GM18868 (cell line): ENCODE results near the gene ELF2.
"Not testable (repeated sequence)": the region's sequence is repeated elsewhere in the genome, so short reads cannot be mapped to it uniquely, and the experiment has no call there.

Experiments used
- ATAC-seq: cut with Tn5 transposase; IDR thresholded peaks from one replicate; pipeline ENCODE4 v1.9.1; 2021; ENCODE audit warnings: mild to moderate bottlenecking, moderate library complexity; ENCODE audit not compliant: unreplicated experiment

The ELF2 gene

DNA sequence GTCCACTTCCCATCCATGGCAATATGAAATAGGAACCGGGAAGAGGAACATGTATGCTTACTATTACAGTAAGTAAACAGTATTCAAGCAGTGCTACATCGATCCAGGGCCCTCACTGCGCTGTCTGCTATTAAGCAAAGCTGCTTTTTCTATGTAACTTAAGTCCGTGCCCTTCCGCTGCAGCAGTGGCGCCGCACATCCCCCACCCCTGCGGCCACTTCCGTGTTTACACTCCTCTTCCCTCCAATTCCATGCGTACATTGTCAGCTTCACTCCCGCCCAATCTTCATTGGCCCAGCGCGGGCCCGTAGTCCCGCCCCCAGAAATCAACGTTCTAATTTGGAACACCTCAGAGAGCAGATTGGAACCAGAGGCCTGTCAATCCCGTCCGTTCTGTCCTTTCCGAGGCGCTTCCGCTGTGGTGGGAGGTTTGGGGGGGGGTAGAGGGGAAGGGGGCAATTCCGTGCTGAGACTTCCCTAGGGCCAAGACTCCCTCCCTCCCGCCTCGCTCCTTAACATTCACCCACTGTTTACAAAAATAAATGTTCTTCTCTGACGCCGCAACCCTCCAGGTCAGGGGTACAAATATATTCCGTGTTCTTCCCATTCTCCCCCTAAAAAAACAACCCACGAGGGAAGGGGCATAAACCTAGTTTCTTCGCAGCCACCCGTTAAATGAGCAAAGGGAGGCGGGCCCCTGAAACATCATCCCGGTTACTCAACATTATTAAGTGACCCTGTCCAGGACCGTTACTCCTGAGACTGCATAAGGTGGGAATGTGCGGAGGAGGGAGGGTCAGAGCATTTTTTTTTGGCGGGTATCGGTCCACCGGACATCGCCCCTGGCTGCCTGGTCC is 94.0 kb downstream of the ELF2 start:
- peak; percentile 80 for ATAC-seq

DNA sequence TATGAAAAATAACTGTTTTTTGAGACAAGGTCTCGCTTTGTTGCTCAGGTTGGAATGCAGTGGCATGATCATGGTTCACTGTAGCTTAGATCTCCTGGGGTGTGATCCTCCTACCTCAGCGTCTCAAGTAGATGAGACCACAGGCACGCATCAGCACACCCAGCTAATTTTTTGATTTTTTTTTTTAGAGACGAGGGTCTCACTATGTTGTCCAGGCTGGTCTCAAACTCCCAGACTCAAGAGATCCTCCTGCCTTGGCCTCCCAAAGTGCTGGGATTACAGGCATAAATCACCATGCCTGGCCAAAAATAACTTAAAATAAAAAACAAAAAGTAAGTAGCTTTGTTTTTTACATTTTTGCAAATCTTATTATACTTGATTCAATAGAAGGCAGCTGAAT is 98.1 kb downstream of the ELF2 start:
- ATAC-seq: no peak

DNA sequence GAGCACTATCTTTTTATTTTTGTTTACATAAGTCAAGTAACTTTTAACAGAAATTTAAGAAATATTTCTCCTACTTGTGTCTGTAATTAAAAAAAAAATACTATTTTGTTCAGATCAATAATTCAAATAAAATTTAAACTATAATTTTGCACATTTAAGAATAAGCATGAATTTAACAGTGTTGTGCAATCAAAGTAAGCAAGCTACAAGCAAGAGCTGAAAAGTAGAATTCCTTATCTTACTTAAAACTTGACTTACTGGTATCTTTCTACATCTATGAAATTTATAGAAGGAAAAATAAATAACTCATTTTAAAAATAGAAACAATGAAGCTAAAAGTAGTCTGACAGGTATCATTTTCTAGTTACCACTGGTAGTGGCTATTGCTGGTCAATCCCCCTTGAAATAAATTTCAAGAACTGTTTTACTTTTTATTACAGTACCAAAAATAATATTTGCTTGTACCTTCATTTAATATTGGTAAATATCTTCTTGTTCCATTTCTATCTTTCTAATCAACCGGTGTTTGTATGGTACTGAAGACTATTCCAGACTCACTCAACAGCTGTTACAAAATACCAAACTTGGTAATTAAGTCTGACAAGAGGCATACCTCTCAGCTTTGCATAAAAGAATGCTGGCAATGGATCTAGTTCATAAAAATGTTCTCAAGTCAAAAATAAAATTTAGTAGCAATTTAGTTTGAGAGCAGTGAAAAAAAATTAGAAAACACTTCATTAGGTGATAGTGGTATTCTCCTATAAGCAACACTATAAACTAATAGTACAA is 99.3 kb downstream of the ELF2 start:
- no peak for ATAC-seq

GRCh38 chr4:139076016-139076744 is 100.8 kb downstream of the ELF2 start:
- no peak for ATAC-seq

GRCh38 chr4:139060591-139060990 is 116.4 kb downstream of the ELF2 start:
- ATAC-seq: no peak

GRCh38 chr4:139059026-139059425 is 118.0 kb downstream of the ELF2 start:
- not testable (repeated sequence) for ATAC-seq

DNA sequence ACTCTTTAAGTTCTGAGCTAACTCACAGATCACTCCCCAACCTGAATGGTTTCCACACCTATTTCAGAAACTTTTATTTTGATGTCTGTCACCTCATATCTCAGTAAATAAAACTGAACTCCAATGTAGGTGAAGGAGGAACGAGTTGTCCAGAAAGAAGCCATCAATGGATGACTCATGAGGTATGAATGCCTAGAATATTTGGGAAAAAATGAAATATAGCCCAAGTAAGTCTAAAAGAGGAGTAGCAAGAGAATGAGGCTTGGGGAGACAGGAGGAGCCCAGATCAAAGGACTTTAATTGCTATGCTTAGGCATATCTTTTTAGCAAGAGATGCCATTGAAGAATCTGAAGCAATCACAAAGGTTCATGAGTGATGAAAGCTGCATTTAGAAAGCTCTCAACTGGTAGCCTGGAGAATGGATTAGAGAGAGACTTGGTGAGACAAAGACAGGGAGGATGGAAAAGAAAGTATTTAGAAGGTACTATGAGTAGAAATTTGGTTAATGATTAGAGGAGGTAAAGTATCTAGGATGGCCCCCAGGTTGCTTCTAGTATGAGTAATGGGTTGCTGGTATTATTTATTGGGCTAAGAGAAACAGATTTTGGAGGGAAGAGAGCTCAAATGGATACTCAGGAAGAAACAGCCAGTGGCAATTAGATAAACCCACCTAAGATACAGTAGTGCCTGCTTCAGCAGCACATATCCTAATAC is 122.1 kb downstream of the ELF2 start:
- ATAC-seq: no peak

DNA sequence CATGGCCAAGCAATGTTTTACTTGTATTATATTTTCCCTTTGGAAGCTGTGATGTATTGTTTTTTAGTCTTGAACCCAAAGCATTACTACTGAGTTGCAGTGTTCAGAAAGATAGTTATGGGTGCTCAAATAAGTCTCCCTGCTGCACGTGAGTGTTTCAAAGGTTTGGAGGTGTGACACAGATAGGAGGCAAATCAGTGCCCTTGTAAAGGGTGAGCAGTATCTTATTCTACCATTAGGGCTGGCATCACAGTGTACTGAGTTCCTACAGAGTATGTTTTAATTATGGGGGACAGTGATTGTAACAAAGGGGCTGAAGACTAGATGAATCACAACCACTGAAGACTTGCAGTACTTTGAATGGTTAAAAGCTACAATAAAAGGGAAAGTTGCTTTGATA is 123.1 kb downstream of the ELF2 start:
- ATAC-seq: no peak

- ATAC-seq: no peak
Measured at GRCh38 chr4:139050446-139050845, 126.6 kb downstream of the ELF2 start.

GRCh38 chr4:139048026-139048425 is 129.0 kb downstream of the ELF2 start:
- no peak for ATAC-seq

GRCh38 chr4:139044291-139044690 is 132.7 kb downstream of the ELF2 start:
- ATAC-seq: no peak

- no peak for ATAC-seq
Measured at GRCh38 chr4:139042981-139043460, 134.0 kb downstream of the ELF2 start.

DNA sequence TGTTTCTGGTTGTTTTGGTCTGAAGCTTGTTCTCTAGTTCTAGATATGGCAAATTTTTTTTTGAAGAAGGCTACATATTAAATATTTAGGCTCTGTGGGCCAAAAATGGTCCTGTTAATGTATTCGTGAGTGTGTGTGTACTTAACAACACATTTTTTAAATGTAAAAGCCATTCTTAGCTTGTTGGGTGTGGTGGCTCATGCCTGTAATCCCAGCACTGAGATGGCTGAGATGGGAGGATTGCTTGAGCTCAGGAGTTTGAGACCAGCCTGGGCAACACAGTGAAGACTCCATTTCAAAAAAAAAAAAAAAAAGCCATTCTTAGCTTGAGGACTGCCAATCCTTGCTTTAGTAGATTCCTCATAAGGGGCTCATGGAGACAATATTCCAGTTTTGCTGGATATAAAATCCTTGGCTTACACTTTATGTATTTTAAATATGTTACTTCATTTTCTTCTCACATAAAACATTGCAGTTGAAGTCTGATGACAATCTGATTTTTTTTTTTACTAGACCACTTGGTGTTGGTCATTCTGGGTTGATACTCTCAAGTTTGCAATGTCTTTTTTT is 138.1 kb downstream of the ELF2 start:
- no peak for ATAC-seq

- no peak for ATAC-seq
Measured at GRCh38 chr4:139036885-139037284, 140.1 kb downstream of the ELF2 start.

- ATAC-seq: no peak
Measured at GRCh38 chr4:139035650-139036049, 141.4 kb downstream of the ELF2 start.

DNA sequence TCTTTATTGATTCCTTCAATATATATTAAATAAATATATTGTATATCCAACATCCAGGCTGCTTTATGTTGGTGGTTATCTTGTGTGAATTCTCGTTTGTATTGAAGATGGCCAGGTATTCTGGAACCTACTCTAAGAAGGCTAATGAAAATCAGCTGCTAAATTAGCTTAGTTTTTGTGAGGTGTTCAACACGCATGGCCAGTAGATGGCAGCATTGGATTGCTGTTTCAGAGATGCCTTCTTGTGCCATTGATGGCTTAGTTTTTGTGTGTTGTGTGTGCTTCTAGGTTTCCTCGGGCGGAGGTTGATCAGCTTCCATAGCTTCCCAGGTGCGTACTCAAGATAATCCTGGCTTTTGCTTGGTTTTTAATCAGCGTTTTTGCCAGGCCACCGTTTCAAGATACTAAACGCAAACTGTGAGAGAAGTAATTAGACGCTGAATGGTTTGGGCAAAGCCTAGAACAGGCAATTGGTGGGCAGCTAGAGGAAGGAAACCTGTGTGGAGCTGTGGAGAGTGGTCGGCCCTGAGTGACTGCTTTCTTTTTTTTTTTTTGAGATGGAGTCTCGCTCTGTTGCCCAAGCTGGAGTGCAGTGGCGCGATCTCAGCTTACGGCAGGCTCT is 146.3 kb downstream of the ELF2 start:
- ATAC-seq: peak; percentile 80

DNA sequence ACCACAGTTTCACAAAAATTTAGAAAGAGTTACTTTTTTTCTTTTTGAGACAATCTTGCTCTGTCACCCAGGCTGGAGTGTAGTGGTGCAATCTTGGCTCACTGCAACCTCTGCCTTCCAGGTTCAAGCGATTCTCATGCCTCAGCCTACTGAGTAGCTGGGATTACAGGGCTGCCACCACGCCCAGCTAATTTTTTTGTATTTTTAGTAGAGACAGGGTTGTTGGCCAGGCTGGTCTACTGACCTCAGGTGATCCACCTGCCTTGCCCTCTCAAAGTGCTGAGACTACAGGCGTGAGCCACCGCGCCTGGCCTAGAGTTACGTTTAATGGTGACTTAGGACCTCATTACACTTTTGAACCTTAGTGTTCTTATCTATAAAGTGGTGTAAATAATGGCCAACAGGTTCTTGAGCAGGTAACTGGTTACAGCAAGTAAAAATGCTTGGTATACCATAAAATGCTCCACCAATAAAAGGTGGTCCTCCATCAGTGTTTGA is 147.1 kb downstream of the ELF2 start:
- ATAC-seq: not testable (repeated sequence)

DNA sequence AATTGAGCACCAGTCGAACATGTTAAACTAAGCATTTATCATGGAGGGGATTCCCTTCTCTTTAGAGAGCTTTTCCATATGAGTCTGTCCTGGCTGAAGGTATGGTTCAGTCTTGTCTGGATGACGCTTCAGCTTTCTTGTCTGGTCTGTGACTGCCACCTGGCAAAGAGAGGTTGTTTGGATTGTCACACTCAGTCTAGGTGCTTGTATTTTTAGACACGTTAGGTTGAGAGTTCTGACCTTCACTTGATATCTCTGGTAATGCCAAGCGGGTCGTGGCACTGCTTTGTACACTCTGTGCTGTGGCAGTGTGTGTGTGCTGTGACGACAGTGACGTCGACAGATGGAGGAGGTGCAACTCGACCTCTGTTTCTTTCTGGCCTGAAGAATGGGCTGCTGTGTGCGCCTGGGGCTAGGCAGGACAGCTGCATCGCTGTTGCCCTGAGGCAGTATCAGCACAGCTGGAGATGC is 148.8 kb downstream of the ELF2 start:
- no peak for ATAC-seq

DNA sequence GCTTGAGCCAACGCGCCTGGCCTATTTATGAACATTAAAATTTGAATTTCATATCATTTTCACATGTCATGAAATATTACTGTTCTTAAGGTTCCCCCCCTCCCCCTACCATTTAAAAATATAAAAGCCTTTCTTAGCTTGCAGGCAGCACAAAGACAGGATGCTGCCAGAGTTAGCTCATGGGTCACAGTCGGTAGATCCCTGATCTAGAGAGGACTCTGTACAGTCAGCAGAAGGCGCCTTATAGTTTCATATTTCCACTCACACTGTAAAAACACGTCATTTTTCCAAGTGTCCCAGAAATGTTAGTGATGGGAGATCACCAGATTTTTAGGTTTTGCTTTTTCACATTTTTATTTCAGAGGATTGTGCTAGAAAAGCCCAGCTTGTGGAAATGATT is 149.2 kb downstream of the ELF2 start:
- ATAC-seq: no peak

DNA sequence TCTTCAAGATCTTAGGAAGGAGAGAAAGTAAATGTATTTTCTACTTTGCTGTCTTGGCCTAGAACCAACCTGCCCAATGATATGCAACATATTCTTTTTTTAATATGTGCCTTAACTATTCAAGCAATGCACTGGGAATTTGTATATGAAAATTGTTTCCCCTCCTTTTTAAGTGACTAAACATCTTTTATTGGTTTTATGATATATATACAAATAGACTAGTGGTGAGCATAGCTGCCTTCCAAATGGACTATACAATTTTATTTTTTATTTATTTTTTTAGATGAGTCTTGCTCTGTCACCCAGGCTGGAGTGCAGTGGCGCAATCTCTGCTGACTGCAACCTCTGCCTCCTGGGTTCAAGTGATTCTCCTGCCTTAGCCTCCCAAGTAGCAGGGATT is 151.2 kb downstream of the ELF2 start:
- ATAC-seq: no peak
